DOHH2 (cell line): ENCODE results near the gene TMEM218.
A peak's percentile ranks its signal among the peaks of the same experiment; 100 is the strongest.

Source experiments
- H3F3A ChIP-seq: fragments of 200-600 bp; sonication (generic), shearing (Covaris generic); 2 replicates; pipeline ENCODE4 v1.6.0; 2016; ENCODE audit warnings: antibody characterized with exemption, mild to moderate bottlenecking; ENCODE audit not compliant: control insufficient read depth, insufficient read depth
- H3K27ac ChIP-seq: fragments of 200-600 bp; sonication (generic); 2 replicates; pipeline ENCODE4 v1.5.1; 2014; ENCODE audit warnings: low read depth, mild to moderate bottlenecking, low read length, moderate library complexity
- H3K27me3 ChIP-seq: fragments of 200-600 bp; sonication (generic); 2 replicates; pipeline ENCODE4 v1.6.1; 2014; ENCODE audit warnings: mild to moderate bottlenecking, low read length, mixed read lengths; ENCODE audit not compliant: control insufficient read depth
- H3K36me3 ChIP-seq: fragments of 200-600 bp; sonication (generic); 2 replicates; pipeline ENCODE4 v1.6.1; 2014; ENCODE audit warnings: mild to moderate bottlenecking, low read length, moderate library complexity, mixed read lengths; ENCODE audit not compliant: control insufficient read depth
- H3K4me1 ChIP-seq: fragments of 200-600 bp; sonication (generic); 2 replicates; pipeline ENCODE4 v1.6.1; 2014; ENCODE audit warnings: mild to moderate bottlenecking, low read length, mixed read lengths; ENCODE audit not compliant: control insufficient read depth
- H3K4me2 ChIP-seq: fragments of 200-600 bp; sonication (generic); 2 replicates; pipeline ENCODE4 v1.6.0; 2014; ENCODE audit warnings: mild to moderate bottlenecking, low read length, moderate library complexity
- H3K4me3 ChIP-seq: fragments of 200-600 bp; sonication (generic); 2 replicates; pipeline ENCODE4 v1.5.1; 2014; ENCODE audit warnings: mild to moderate bottlenecking, low read length, mixed read lengths
- H3K79me2 ChIP-seq: fragments of 200-600 bp; sonication (generic); 2 replicates; pipeline ENCODE4 v1.6.1; 2014; ENCODE audit warnings: mild to moderate bottlenecking, low read length, mixed read lengths; ENCODE audit not compliant: control insufficient read depth
- H3K9me2 ChIP-seq: fragments of 200-600 bp; sonication (generic); replicated peaks from 2 replicates; pipeline ENCODE4 v1.6.1; 2014; ENCODE audit warnings: mild to moderate bottlenecking, low read length, mixed read lengths; ENCODE audit not compliant: control insufficient read depth
- H3K9me3 ChIP-seq: fragments of 200-600 bp; sonication (generic); 2 replicates; pipeline ENCODE4 v1.6.1; 2014; ENCODE audit warnings: antibody characterized with exemption, low read length, mixed read lengths; ENCODE audit not compliant: control insufficient read depth, insufficient read depth
- H4K20me1 ChIP-seq: fragments of 200-600 bp; sonication (generic); 2 replicates; pipeline ENCODE4 v1.6.0; 2014; ENCODE audit warnings: low read depth, mild to moderate bottlenecking, antibody characterized with exemption, low read length, moderate library complexity; ENCODE audit not compliant: control insufficient read depth, insufficient read depth
- CTCF ChIP-seq: fragments of 200-600 bp; sonication (generic); IDR thresholded peaks from one replicate; pipeline ENCODE4 v1.5.1; 2014; ENCODE audit warnings: antibody characterized with exemption, mild to moderate bottlenecking, low read depth, low read length; ENCODE audit not compliant: poor library complexity, severe bottlenecking
- EZH2phosphoT487 ChIP-seq: fragments of 200-600 bp; sonication (generic); IDR thresholded peaks from 2 replicates; pipeline ENCODE4 v1.6.1; 2017; ENCODE audit warnings: borderline replicate concordance, mild to moderate bottlenecking, antibody characterized with exemption, low read length, moderate library complexity, mixed read lengths

Gene TMEM218

GRCh38 chr11:125072961-125073590 lies 38.4 kb downstream of the TMEM218 start:
- Histone ChIP-seq H4K20me1 (no peaks in the 10 kb centered on the region), H3K9me2 (no peaks in the 10 kb centered on the region), H3K27me3 (no peaks in the 10 kb centered on the region), H3K27ac (no peak overlapping the region), H3F3A (no peaks in the 10 kb centered on the region), H3K9me3 (no peaks in the 10 kb centered on the region), H3K4me1 (peaks cover 44% of the 10 kb centered on the region), H3K4me3 (peak overlapping the region; percentile 6; the same call in 1 of the 2 replicates), H3K4me2 (peak overlapping the region; percentile 50), H3K36me3 (no peaks in the 10 kb centered on the region), H3K79me2 (no peaks in the 10 kb centered on the region)
- no peak for TF ChIP-seq EZH2phosphoT487
- TF ChIP-seq CTCF: no peak

DNA sequence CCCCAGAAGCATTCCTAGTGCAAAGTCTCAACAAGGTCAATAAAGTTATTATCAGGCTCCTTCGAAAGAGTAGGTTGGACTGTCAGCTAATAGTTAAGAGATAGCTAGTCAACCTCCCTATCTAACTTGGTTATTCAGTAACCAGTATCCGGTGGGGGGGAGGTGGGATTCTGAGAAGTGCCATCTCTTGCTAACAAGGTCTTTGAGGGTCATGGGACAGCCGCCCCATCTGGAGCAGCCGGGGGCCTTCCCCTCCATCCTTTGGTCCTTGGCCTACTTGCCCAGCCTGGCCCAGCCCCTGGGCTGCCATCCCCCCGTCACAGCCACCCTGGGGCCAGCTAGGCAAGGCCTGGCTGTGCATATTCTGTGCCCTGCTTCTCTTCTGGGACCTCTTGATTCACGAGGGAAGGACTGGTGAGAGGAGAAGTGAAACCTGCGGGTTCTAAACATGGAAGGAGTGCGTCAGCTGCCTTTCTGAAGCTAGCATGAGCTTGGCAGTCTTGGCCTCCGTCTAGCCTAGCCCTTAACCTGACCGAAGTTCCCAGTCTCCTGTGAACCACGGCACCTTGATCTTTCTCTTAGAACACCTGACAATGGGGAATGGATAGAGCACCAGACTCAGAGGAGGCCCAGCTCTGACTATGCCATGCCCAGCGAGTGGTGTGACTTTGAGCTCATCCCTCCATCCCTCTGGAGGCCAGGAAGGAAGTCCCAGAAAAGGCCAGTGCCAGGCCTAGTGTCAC lies 39.0 kb downstream of the TMEM218 start:
- peak overlapping the region; percentile 50 for H3K4me2 ChIP-seq

DNA sequence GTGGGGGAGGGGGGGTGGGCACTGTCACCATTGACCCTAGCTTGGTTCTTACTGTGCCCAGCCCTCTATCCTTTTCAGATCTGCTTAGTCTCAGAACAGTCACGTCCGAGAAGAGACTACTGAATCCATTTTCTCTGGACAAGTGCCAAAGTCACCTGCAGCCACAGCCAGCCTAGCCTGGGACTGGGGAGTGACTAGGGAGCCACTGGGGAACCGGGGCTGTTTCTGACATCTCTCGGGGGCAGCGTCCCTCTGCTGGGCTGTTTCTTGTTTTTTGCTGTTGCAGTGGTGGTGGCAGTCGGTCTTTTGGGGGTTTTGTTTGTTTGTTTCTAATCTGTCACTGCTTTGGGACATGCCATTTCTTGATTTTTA lies 39.6 kb downstream of the TMEM218 start:
- TF ChIP-seq CTCF: no peak
- TF ChIP-seq EZH2phosphoT487: no peak
- Histone ChIP-seq H3K27me3 (no peaks in the 10 kb centered on the region), H3K79me2 (no peaks in the 10 kb centered on the region), H3K4me1 (peaks cover 44% of the 10 kb centered on the region), H3K9me3 (no peaks in the 10 kb centered on the region), H3F3A (no peaks in the 10 kb centered on the region), H3K4me3 (no peak overlapping the region), H3K27ac (no peak overlapping the region), H4K20me1 (no peaks in the 10 kb centered on the region), H3K4me2 (peak overlapping the region; percentile 50; the same call in 1 of the 2 replicates), H3K36me3 (no peaks in the 10 kb centered on the region), H3K9me2 (no peaks in the 10 kb centered on the region)

More for the DNA sequence above, 39.0 kb downstream of the TMEM218 start:
- no peaks in the 10 kb centered on the region for H3K36me3 ChIP-seq
- H4K20me1 ChIP-seq: no peaks in the 10 kb centered on the region
- H3K79me2 ChIP-seq: no peaks in the 10 kb centered on the region
- TF ChIP-seq CTCF (no peak), EZH2phosphoT487 (no peak)
- H3F3A ChIP-seq: no peaks in the 10 kb centered on the region
- H3K4me3 ChIP-seq: peak overlapping the region; percentile 6; the same call in 1 of the 2 replicates
- H3K4me1 ChIP-seq: peaks cover 44% of the 10 kb centered on the region
- H3K9me2 ChIP-seq: no peaks in the 10 kb centered on the region
- H3K27me3 ChIP-seq: no peaks in the 10 kb centered on the region
- no peak overlapping the region for H3K27ac ChIP-seq
- no peaks in the 10 kb centered on the region for H3K9me3 ChIP-seq
